HEK293 (cell line): Measurements from ENCODE around the gene SLC6A6.

Source experiments
- EGR2 ChIP-seq: fragments of 450-650 bp; formaldehyde crosslinking; IDR thresholded peaks from 2 replicates; pipeline ENCODE4 v1.5.1; 2016; ENCODE audit warnings: low read depth, missing biosample characterization, missing genetic modification characterization
- GLIS1 ChIP-seq: fragments of 450-650 bp; formaldehyde crosslinking; IDR thresholded peaks from 2 replicates; pipeline ENCODE4 v1.5.1; 2016; ENCODE audit warnings: missing biosample characterization, missing genetic modification characterization
- GLIS2 ChIP-seq: fragments of 450-650 bp; formaldehyde crosslinking; IDR thresholded peaks from 2 replicates; pipeline ENCODE4 v1.5.1; 2016; ENCODE audit warnings: missing biosample characterization, missing genetic modification characterization
- HOXC10 ChIP-seq: sonication (generic); formaldehyde crosslinking; IDR thresholded peaks from 2 replicates; pipeline ENCODE4 v1.8.1; 2023; ENCODE audit warnings: mild to moderate bottlenecking, missing genetic modification reagents
- KLF10 ChIP-seq: fragments of 450-650 bp; IDR thresholded peaks from 2 replicates; pipeline ENCODE4 v1.5.1; 2018; ENCODE audit warnings: missing biosample characterization, mild to moderate bottlenecking, missing genetic modification characterization
- KLF17 ChIP-seq: fragments of 450-650 bp; formaldehyde crosslinking; IDR thresholded peaks from 2 replicates; pipeline ENCODE4 v1.5.1; 2016; ENCODE audit warnings: missing biosample characterization, missing genetic modification characterization
- SP7 ChIP-seq: fragments of 450-650 bp; formaldehyde crosslinking; IDR thresholded peaks from 2 replicates; pipeline ENCODE4 v1.5.1; 2016; ENCODE audit warnings: missing biosample characterization, missing genetic modification characterization
- ZBTB20 ChIP-seq: fragments of 450-650 bp; formaldehyde crosslinking; IDR thresholded peaks from 2 replicates; pipeline ENCODE4 v1.5.1; 2016; ENCODE audit warnings: missing biosample characterization, missing genetic modification characterization
- ZBTB6 ChIP-seq: fragments of 450-650 bp; formaldehyde crosslinking; IDR thresholded peaks from 2 replicates; pipeline ENCODE4 v1.5.1; 2017; ENCODE audit warnings: missing biosample characterization, missing genetic modification characterization
- ZNF121 ChIP-seq: fragments of 450-650 bp; formaldehyde crosslinking; IDR thresholded peaks from 2 replicates; pipeline ENCODE4 v1.5.1; 2016; ENCODE audit warnings: missing biosample characterization, missing genetic modification characterization
- ZNF266 ChIP-seq: fragments of 450-650 bp; formaldehyde crosslinking; IDR thresholded peaks from 2 replicates; pipeline ENCODE4 v1.5.1; 2016; ENCODE audit warnings: missing biosample characterization, missing genetic modification characterization, low read depth
- ZNF280D ChIP-seq: fragments of 450-650 bp; formaldehyde crosslinking; IDR thresholded peaks from 2 replicates; pipeline ENCODE4 v1.5.1; 2016; ENCODE audit warnings: missing biosample characterization, missing genetic modification characterization
- ZNF292 ChIP-seq: fragments of 450-650 bp; formaldehyde crosslinking; IDR thresholded peaks from 2 replicates; pipeline ENCODE4 v1.5.1; 2016; ENCODE audit warnings: low read depth, missing biosample characterization, missing genetic modification characterization, borderline replicate concordance
- ZNF302 ChIP-seq: fragments of 450-650 bp; formaldehyde crosslinking; IDR thresholded peaks from 2 replicates; pipeline ENCODE4 v1.5.1; 2016; ENCODE audit warnings: missing biosample characterization, missing genetic modification characterization, low read depth
- ZNF311 ChIP-seq: fragments of 450-650 bp; formaldehyde crosslinking; IDR thresholded peaks from 2 replicates; pipeline ENCODE4 v1.5.1; 2017; ENCODE audit warnings: missing biosample characterization, missing genetic modification characterization, borderline replicate concordance
- ZNF416 ChIP-seq: fragments of 450-650 bp; formaldehyde crosslinking; IDR thresholded peaks from 2 replicates; pipeline ENCODE4 v1.5.1; 2016; ENCODE audit warnings: missing biosample characterization, missing genetic modification characterization
- ZNF530 ChIP-seq: fragments of 450-650 bp; formaldehyde crosslinking; IDR thresholded peaks from 2 replicates; pipeline ENCODE4 v1.5.1; 2016; ENCODE audit warnings: low read depth, missing biosample characterization, missing genetic modification characterization
- ZNF558 ChIP-seq: fragments of 450-650 bp; formaldehyde crosslinking; IDR thresholded peaks from 2 replicates; pipeline ENCODE4 v1.5.1; 2016; ENCODE audit warnings: missing biosample characterization, missing genetic modification characterization
- ZNF600 ChIP-seq: fragments of 450-650 bp; formaldehyde crosslinking; IDR thresholded peaks from 2 replicates; pipeline ENCODE4 v1.5.1; 2016; ENCODE audit warnings: missing biosample characterization, missing genetic modification characterization
- ZNF645 ChIP-seq: fragments of 450-650 bp; formaldehyde crosslinking; IDR thresholded peaks from 2 replicates; pipeline ENCODE4; 2016; ENCODE audit warnings: missing biosample characterization, missing genetic modification characterization
- ZXDB ChIP-seq: fragments of 450-650 bp; formaldehyde crosslinking; IDR thresholded peaks from 2 replicates; pipeline ENCODE4 v1.5.1; 2016; ENCODE audit warnings: missing biosample characterization, missing genetic modification characterization
- TF ChIP-seq, protein P1 (sequence below): fragments of 450-650 bp; formaldehyde crosslinking; IDR thresholded peaks from 2 replicates; pipeline ENCODE4 v1.5.1; 2016; ENCODE audit warnings: missing biosample characterization, missing genetic modification characterization
- TF ChIP-seq, protein P2 (sequence below): sonication (generic); formaldehyde crosslinking; IDR thresholded peaks from 2 replicates; pipeline ENCODE4 v1.8.1; 2022; ENCODE audit warnings: mild to moderate bottlenecking, moderate library complexity, missing genetic modification reagents
- TF ChIP-seq, protein P3 (sequence below): fragments of 450-650 bp; formaldehyde crosslinking; IDR thresholded peaks from 2 replicates; pipeline ENCODE4 v1.5.1; 2016; ENCODE audit warnings: missing biosample characterization, missing genetic modification characterization, borderline replicate concordance

Gene SLC6A6

GRCh38 chr3:14439501-14440167 lies 37.2 kb downstream of the SLC6A6 start (continued):
- TF ChIP-seq, protein P1, sequence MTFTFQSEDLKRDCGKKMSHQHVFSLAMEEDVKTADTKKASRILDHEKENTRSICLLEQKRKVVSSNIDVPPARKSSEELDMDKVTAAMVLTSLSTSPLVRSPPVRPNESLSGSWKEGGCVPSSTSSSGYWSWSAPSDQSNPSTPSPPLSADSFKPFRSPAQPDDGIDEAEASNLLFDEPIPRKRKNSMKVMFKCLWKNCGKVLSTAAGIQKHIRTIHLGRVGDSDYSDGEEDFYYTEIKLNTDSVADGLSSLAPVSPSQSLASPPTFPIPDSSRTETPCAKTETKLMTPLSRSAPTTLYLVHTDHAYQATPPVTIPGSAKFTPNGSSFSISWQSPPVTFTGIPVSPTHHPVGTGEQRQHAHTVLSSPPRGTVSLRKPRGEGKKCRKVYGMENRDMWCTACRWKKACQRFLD (tag by site-specific recombination) = no peak
- no peak for TF ChIP-seq ZNF416 (tag by site-specific recombination)
- TF ChIP-seq KLF17 (tag by site-specific recombination) = no peak; the same call in none of the 2 replicates
- no peak for TF ChIP-seq EGR2 (tag by site-specific recombination)
- TF ChIP-seq, protein P2, sequence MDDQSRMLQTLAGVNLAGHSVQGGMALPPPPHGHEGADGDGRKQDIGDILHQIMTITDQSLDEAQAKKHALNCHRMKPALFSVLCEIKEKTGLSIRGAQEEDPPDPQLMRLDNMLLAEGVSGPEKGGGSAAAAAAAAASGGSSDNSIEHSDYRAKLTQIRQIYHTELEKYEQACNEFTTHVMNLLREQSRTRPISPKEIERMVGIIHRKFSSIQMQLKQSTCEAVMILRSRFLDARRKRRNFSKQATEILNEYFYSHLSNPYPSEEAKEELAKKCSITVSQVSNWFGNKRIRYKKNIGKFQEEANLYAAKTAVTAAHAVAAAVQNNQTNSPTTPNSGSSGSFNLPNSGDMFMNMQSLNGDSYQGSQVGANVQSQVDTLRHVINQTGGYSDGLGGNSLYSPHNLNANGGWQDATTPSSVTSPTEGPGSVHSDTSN = no peak
- peak; percentile 83 for TF ChIP-seq ZXDB
- TF ChIP-seq KLF10 = peak; percentile 50; the same call in 1 of the 2 replicates
- TF ChIP-seq GLIS1 = peak; percentile 88
- peak; percentile 90 for TF ChIP-seq ZNF645 (tag by site-specific recombination)
- TF ChIP-seq ZNF311 = no peak
- TF ChIP-seq ZBTB6 (tag by site-specific recombination) = no peak
- TF ChIP-seq ZNF292 (tag by site-specific recombination) = no peak
- peak; percentile 53; the same call in 1 of the 2 replicates for TF ChIP-seq GLIS2 (tag by site-specific recombination)
- TF ChIP-seq, protein P3, sequence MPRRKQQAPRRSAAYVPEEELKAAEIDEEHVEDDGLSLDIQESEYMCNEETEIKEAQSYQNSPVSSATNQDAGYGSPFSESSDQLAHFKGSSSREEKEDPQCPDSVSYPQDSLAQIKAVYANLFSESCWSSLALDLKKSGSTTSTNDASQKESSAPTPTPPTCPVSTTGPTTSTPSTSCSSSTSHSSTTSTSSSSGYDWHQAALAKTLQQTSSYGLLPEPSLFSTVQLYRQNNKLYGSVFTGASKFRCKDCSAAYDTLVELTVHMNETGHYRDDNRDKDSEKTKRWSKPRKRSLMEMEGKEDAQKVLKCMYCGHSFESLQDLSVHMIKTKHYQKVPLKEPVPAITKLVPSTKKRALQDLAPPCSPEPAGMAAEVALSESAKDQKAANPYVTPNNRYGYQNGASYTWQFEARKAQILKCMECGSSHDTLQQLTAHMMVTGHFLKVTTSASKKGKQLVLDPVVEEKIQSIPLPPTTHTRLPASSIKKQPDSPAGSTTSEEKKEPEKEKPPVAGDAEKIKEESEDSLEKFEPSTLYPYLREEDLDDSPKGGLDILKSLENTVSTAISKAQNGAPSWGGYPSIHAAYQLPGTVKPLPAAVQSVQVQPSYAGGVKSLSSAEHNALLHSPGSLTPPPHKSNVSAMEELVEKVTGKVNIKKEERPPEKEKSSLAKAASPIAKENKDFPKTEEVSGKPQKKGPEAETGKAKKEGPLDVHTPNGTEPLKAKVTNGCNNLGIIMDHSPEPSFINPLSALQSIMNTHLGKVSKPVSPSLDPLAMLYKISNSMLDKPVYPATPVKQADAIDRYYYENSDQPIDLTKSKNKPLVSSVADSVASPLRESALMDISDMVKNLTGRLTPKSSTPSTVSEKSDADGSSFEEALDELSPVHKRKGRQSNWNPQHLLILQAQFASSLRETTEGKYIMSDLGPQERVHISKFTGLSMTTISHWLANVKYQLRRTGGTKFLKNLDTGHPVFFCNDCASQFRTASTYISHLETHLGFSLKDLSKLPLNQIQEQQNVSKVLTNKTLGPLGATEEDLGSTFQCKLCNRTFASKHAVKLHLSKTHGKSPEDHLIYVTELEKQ (tag by site-specific recombination) = peak; percentile 74
- TF ChIP-seq ZNF530 = no peak
- TF ChIP-seq SP7 = peak; percentile 99
- no peak for TF ChIP-seq ZNF302 (tag by site-specific recombination)
- TF ChIP-seq ZNF600 = peak; percentile 77
- peak; percentile 56; the same call in 1 of the 2 replicates for TF ChIP-seq ZBTB20
- TF ChIP-seq ZNF280D = no peak
- TF ChIP-seq ZNF121 (tag by site-specific recombination) = peak; percentile 69
- peak; percentile 86 for TF ChIP-seq ZNF558
- TF ChIP-seq ZNF266 (tag by site-specific recombination) = no peak
- TF ChIP-seq HOXC10 = no peak
